Inflammatory macrophage treated with lipopolysaccharide for 1 hour (primary cell): ENCODE data around the gene IL11RA.
A peak's percentile ranks its signal among the peaks of the same experiment; 100 is the strongest.

Source experiments
- DNase-seq, 2 donors: peaks; one replicate each; pipeline ENCODE4 v3.0.0-alpha.2; 2020 to 2022

IL11RA gene

GRCh38 chr9:34655394-34655793, 3.4 kb downstream of the IL11RA start:
- DNase-seq: no peak

DNA sequence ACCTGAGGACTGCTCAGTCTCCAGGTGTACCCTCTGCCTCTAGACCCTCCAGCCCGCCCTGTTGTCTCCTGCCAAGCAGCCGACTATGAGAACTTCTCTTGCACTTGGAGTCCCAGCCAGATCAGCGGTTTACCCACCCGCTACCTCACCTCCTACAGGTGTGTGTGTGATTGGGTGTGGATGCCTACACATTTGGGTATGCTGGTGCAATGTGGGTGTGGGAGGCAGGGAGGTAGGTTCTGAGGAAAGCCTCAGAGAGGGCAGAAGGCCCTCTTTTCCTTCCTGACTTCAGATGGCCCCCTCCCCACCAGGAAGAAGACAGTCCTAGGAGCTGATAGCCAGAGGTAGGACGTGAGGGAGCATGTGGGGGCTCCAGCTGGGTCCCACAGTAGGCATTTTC, 5.0 kb downstream of the IL11RA start:
- DNase-seq: no peak

DNA sequence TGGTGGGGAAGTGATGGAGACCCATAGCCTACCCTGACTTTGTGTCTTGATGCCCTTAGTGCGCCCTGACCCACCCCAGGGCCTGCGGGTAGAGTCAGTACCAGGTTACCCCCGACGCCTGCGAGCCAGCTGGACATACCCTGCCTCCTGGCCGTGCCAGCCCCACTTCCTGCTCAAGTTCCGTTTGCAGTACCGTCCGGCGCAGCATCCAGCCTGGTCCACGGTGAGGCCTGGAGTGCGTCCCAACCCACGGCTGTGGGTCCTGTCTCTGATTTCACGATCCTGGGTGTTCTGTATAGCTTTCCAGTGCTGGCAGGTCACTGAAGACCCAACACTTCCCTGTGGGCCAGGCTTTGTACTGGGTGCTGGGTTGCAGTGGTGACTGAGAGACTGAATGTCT, 6.5 kb downstream of the IL11RA start:
- no peak for DNase-seq

GRCh38 chr9:34659592-34660253, 7.7 kb downstream of the IL11RA start:
- DNase-seq: no peak

GRCh38 chr9:34662526-34663302, 10.7 kb downstream of the IL11RA start, which contains the start of gene CCL27:
Gene CCL27 (minus strand): TSS chr9:34662657. CDS start chr9:34662633, 24 bp downstream.
- no peak for DNase-seq

GRCh38 chr9:34663303-34663605, 11.3 kb downstream of the IL11RA start:
- DNase-seq: no peak

DNA sequence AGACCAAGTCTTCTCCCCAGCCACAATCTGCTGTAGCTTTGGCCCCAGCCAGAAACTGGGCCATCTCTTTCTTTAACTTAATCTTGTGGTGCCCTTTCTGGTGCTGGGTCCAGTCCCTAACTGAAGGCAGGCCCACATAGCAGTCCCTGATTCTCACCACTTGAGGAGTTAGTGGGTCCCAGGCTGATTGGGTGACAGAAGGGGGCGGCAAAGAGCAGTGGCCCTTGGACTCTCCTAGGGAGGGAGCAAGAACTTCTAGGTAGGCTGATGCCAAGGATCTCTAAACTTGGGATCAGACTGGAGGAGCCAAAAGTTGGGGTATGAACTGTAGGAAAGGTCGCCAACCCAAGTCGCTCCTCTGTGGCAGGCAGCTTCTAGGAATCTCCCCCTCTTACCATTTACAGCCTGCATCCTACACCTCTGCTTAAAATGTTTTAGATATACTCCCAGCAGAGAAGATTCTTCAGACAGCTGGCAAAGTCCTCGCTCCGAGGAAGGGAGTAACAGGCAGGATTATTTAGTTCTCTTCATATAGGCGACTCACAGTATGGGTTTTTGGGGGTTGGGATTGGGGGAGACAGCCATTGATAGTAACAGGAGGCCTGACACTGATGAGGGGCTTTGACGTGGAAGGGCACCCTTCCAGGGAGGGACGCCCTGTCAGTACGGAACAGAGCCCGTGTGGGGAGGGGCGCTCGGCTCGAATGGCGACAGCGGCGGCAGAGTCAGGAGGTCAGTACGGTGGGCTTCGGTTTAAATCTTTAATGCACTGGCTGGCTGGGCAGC, 12.5 kb downstream of the IL11RA start:
- DNase-seq: peak; percentile 64 to 93

GRCh38 chr9:34665067-34665380, 13.0 kb downstream of the IL11RA start:
- no peak for DNase-seq

DNA sequence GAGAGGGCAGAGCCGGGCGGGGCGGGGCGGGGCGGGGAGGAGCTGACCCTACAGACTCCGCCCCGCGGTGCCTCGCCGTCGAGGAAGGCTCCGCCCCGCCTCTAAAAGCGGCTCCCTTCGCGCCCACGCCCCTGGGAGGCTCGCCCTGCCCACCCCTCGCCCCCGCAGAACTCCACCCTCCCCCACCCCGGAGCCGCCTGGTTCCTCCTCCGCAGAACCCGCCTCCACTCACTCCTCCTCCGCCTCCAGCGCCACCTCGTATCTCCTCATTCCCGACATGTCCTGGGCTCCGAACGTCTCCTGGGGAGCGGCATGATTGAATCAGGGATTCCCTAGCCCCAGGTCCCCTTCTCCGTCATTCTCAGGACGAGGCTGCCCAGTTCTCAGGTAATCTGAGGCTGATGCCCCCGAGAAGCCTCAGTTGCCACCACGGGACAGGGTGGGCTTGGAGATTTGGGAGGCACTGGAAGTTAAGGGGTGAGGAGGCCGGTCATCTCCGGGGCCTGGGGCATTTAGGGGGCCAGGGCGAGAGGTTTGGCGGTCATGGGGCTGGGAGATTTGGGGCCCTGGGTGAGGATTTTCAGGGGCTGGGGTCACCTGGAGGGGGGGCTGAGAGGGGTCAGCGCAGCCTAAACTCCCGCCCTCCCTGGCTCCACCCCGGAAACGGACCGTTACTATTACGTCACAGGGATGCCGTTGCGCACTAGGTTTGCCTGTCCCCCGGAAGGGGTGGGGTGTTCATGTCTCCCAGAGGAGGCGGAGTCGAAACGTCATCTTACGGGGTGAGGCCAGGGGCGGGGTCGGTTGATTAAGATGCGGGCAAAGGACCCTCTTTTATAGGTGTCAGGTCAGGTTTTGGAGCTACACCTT, 13.6 kb downstream of the IL11RA start:
- DNase-seq: peak; percentile 78 to 98

GRCh38 chr9:34669809-34670562, 18.0 kb downstream of the IL11RA start:
- no peak for DNase-seq

DNA sequence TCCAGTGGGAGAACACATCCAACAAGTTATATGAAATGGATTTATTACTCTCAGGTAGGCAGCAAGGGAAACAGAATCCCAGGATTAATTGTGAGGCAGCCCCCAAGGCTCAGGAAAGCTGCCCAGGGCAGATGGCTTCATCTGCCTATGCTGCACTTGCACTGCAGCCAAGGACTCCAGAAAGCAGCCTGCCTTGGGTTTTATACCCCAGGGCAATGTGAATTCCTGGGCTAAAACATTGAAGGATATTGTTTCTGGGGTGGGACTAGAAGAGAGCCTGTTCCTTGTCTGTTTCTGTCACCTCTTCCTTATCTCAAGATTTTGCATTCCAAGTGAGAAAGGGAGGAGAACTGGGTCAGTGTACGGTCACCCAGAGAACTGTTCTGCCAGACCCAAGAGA, 19.3 kb downstream of the IL11RA start:
- no peak for DNase-seq

GRCh38 chr9:34674440-34674839, 22.5 kb downstream of the IL11RA start:
- no peak for DNase-seq

DNA sequence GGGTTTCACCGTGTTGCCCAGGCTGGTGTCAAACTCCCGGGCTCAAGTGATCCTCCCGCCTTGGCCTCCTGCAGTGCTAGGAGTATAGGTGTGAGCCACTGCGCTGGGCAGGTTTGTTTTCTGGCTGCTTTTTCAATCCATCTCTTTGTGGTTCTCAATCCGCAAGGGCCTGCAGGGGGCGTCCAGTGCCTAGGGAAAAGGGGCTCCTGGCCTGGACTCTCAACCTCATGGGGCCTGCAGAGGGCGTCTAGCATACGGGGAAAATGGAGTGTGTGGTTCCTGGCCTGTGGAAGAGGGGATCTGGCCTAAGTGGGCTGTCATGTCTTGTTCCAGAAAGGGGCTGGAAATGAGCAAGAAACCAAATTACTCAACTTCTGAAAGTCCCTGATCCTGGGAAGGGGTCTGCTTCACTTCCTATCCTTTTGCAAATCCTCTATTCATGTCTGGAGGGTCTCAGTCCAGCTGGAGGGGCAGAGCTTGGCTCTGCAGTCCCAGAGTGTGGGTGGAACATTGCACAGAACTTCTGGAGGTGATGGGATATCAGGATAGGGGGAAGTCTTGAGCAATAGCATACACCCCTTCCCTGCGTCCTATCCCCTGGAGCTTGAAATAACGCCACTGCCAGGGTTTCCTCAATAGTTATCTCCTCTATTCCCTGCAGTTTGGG, 23.2 kb downstream of the IL11RA start:
- DNase-seq: peak; percentile 71 to 86

- DNase-seq: peak; percentile 31 to 55
These were observed 23.9 kb downstream of the IL11RA start for GRCh38 chr9:34675869-34676268.

DNA sequence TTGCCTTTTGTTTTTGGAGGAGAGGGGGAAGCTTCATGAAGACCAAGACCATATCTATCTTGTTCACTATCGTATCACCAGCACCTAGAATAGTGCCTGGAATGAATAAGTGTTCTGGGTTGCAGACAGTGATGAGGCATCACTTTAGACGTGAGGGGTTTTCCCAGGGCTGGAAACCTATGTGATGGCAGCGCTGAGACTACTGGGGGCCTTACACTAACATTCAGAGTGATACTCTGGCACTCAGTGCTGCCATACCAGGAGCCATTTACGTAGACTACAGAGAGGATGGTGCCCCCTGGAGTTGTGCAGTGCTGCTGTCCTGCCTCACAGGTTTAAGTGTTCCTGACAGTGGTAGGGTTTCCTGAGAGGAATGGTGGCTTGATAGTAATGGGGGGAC, 32.2 kb downstream of the IL11RA start:
- no peak for DNase-seq

GRCh38 chr9:34684816-34685215, 32.8 kb downstream of the IL11RA start:
- no peak for DNase-seq

- no peak for DNase-seq
These were observed 33.6 kb downstream of the IL11RA start for GRCh38 chr9:34685591-34685990.

DNA sequence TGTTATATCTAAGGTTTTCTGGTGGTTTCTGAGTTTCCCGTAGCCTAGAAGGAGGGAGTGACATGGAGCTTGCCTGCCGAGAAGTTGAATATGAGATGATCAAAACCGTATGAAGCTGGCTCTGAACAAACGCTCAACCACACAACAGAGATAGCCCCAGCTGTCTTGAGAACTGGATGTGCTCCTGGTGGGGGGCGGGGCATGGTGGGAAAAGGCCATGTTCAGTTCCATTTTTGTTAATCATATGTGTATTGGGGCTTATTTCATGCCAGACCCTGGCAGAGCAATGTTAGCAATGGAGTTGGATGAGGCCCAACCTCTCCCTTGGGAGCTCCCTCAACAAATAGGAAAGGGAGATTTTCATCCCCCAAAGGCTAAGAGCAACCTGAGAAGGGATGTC, 34.2 kb downstream of the IL11RA start:
- no peak for DNase-seq

GRCh38 chr9:34686732-34687131, 34.7 kb downstream of the IL11RA start:
- DNase-seq: peak; percentile 24 to 27

- peak; percentile 22 to 39 for DNase-seq
These were observed 35.5 kb downstream of the IL11RA start for GRCh38 chr9:34687276-34688030.
